KMS-11 (cell line): ENCODE data around the gene KCTD1.
A peak's percentile ranks its signal among the peaks of the same experiment; 100 is the strongest.

Experiments used
- H2AFZ ChIP-seq: fragments of 200-600 bp; sonication (generic); 2 replicates; pipeline ENCODE4 v1.6.1; 2016; ENCODE audit warnings: antibody characterized with exemption, mixed run types, low read depth
- H3K27ac ChIP-seq: fragments of 200-600 bp; sonication (generic); 2 replicates; pipeline ENCODE4 v1.6.1; 2016; ENCODE audit warnings: mild to moderate bottlenecking, mixed run types
- H3K27me3 ChIP-seq: fragments of 200-600 bp; sonication (generic); 2 replicates; pipeline ENCODE4 v1.6.1; 2017; ENCODE audit warnings: mild to moderate bottlenecking, low read depth, mixed run types, moderate library complexity; ENCODE audit not compliant: insufficient read depth
- H3K36me3 ChIP-seq: fragments of 200-600 bp; sonication (generic); 2 replicates; pipeline ENCODE4 v1.6.1; 2017; ENCODE audit warnings: mild to moderate bottlenecking, mixed run types; ENCODE audit not compliant: insufficient read depth
- H3K4me1 ChIP-seq: fragments of 200-600 bp; sonication (generic); 2 replicates; pipeline ENCODE4 v1.6.1; 2016; ENCODE audit warnings: mild to moderate bottlenecking, low read depth, mixed run types; ENCODE audit not compliant: poor library complexity, severe bottlenecking
- H3K4me2 ChIP-seq: fragments of 200-600 bp; sonication (generic); 2 replicates; pipeline ENCODE4 v1.7.0; 2016; ENCODE audit warnings: mild to moderate bottlenecking, mixed run types
- H3K4me3 ChIP-seq: fragments of 200-600 bp; sonication (generic); IDR thresholded peaks from 2 replicates; pipeline ENCODE4 v1.6.1; 2017; ENCODE audit warnings: low read depth, low read length, mixed read lengths; ENCODE audit not compliant: insufficient read depth
- H3K79me2 ChIP-seq: fragments of 200-600 bp; sonication (generic); 2 replicates; pipeline ENCODE4 v1.6.1; 2016; ENCODE audit warnings: low read depth, mixed run types; ENCODE audit not compliant: insufficient read depth
- H3K9ac ChIP-seq: fragments of 200-600 bp; sonication (generic); 2 replicates; pipeline ENCODE4 v1.6.1; 2016; ENCODE audit warnings: mild to moderate bottlenecking, mixed run types
- H4K20me1 ChIP-seq: fragments of 200-600 bp; sonication (generic); 2 replicates; pipeline ENCODE4 v1.6.1; 2016; ENCODE audit warnings: mild to moderate bottlenecking, mixed run types; ENCODE audit not compliant: insufficient read depth
- CTCF ChIP-seq: fragments of 200-600 bp; sonication (generic); conservative IDR thresholded peaks from 2 replicates; pipeline ENCODE4 v1.6.1; 2017; ENCODE audit warnings: low read depth, mild to moderate bottlenecking, antibody characterized with exemption, low read length, moderate library complexity, mixed read lengths

KCTD1 gene

DNA sequence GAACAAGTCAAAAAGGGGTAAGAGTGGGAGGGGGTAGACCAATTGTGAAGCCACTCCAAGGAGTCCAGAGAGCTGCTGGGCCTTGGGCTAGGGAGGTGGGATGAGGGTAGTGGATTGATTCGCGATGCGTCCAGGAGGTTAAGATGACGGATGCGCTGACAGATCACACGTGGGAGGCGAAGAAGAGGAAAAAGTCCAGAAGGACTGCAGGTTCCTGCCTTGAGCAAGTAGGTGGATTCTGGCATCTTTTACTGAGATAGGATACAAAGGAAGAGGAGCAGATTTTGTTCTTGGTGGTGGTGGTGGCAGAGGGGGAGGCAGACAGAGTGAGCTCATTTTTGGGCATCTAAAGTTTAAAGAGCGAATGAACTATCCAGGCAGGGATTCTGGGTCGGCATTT, 76.5 kb downstream of the KCTD1 start:
- Histone ChIP-seq H3K36me3 (no peaks in the 10 kb centered on the region), H3K9ac (no peak overlapping the region), H3K79me2 (no peaks in the 10 kb centered on the region), H2AFZ (no peak overlapping the region), H3K27ac (no peak overlapping the region), H3K4me3 (no peak overlapping the region), H4K20me1 (no peaks in the 10 kb centered on the region), H3K27me3 (no peaks in the 10 kb centered on the region), H3K4me2 (no peak overlapping the region), H3K4me1 (no peaks in the 10 kb centered on the region)
- TF ChIP-seq CTCF: no peak

- Histone ChIP-seq H4K20me1 (no peaks in the 10 kb centered on the region), H3K9ac (no peak overlapping the region), H3K27ac (no peak overlapping the region), H3K79me2 (no peaks in the 10 kb centered on the region), H3K27me3 (no peaks in the 10 kb centered on the region), H3K4me3 (no peak overlapping the region), H3K36me3 (no peaks in the 10 kb centered on the region), H3K4me2 (no peak overlapping the region), H3K4me1 (no peaks in the 10 kb centered on the region), H2AFZ (no peak overlapping the region)
- TF ChIP-seq CTCF: no peak
Measured at GRCh38 chr18:26471027-26471426, 77.3 kb downstream of the KCTD1 start.

DNA sequence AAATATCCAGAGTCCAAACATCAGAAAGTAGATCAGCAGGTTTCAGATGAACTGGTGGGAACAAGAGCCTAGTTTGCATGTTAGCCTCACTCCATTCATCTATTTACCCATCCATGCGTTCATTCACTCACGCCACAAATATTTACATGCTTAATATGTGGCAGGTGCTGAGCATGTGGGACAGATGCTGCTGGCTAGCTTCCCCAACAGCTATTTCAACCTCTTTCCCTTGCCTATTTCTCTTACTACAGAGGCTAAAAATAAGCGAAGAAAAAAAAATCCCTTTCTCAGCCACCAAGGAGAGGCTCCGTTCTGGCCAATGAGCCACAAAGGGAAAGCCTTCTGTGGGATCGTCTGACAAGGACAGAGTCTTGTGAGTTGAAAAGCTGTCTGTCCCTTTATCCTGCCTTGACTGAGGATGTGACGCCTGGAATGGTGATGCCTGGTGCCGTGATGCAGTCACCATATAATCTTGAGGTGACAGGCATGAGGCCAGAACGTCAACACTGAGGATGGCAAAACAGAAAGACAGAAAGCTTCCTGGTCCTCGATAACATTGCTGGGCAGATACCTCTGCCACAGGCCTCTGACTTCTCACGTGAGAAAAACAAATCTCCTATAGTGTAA, 78.2 kb downstream of the KCTD1 start:
- Histone ChIP-seq H3K4me2 (no peak overlapping the region), H3K27ac (no peak overlapping the region), H4K20me1 (no peaks in the 10 kb centered on the region), H3K4me1 (no peaks in the 10 kb centered on the region), H3K27me3 (no peaks in the 10 kb centered on the region), H3K36me3 (no peaks in the 10 kb centered on the region), H2AFZ (no peak overlapping the region), H3K4me3 (no peak overlapping the region), H3K79me2 (no peaks in the 10 kb centered on the region), H3K9ac (no peak overlapping the region)
- TF ChIP-seq CTCF: no peak

GRCh38 chr18:26468931-26469340, 79.4 kb downstream of the KCTD1 start:
- Histone ChIP-seq H3K4me1 (no peaks in the 10 kb centered on the region), H2AFZ (no peak overlapping the region), H4K20me1 (no peaks in the 10 kb centered on the region), H3K79me2 (no peaks in the 10 kb centered on the region), H3K36me3 (no peaks in the 10 kb centered on the region), H3K4me2 (no peak overlapping the region), H3K27ac (no peak overlapping the region), H3K4me3 (no peak overlapping the region), H3K9ac (no peak overlapping the region), H3K27me3 (no peaks in the 10 kb centered on the region)
- peak; percentile 77 for TF ChIP-seq CTCF
